NCI-H1048 (cell line): ENCODE measurements around the gene DEFB115.
"Not testable (repeated sequence)": the region's sequence is repeated elsewhere in the genome, so short reads cannot be mapped to it uniquely, and the experiment has no call there.

Source experiments
- DNase-seq: peaks from one replicate; lab custom pipeline; 2025; lab: John Stamatoyannopoulos, UW

Gene DEFB115

GRCh38 chr20:31257364-31257763 lies at the start of gene DEFB115:
Gene DEFB115, plus strand, starts transcription at chr20:31257664. Its CDS starts 0 bp downstream, at chr20:31257664.
- DNase-seq: no peak

- DNase-seq: no peak
Observed at GRCh38 chr20:31236953-31237352, 20.5 kb upstream of the DEFB115 start.

- no peak for DNase-seq
Observed at GRCh38 chr20:31237763-31238162, 19.7 kb upstream of the DEFB115 start.

- DNase-seq: no peak
Observed at GRCh38 chr20:31239139-31239538, 18.3 kb upstream of the DEFB115 start.

- DNase-seq: no peak
Observed at GRCh38 chr20:31256959-31257358, 505 bp upstream of the DEFB115 start.

- no peak for DNase-seq
Observed at GRCh38 chr20:31260326-31260932, 3.0 kb downstream of the DEFB115 start.

- no peak for DNase-seq
Observed at GRCh38 chr20:31274441-31274840, 17.0 kb downstream of the DEFB115 start.

- DNase-seq: no peak
Observed at GRCh38 chr20:31278178-31278577, 20.7 kb downstream of the DEFB115 start.

- not testable (repeated sequence) for DNase-seq
Observed at GRCh38 chr20:31284964-31285363, 27.5 kb downstream of the DEFB115 start.

- DNase-seq: no peak
Observed at GRCh38 chr20:31308535-31309162, 51.2 kb downstream of the DEFB115 start, which contains the start of gene DEFB116. Gene DEFB116, minus strand, starts transcription at chr20:31308585. Its CDS starts 0 bp downstream, at chr20:31308585.
